ENCODE data around the gene MACROH2A1. TPM values are rescaled to one million over a fixed set of nuclear protein-coding genes. Genes with fewer than 3 reads are reported as not detected.

MACROH2A1 gene
- total RNA-seq (2014; rRNA removed; shearing (Covaris generic)): 202 and 322 TPM in 2 replicates

- peaks cover 54% of the 10 kb centered on the region for H3K27me3 ChIP-seq (ENCODE audit: control insufficient read depth, insufficient read depth, low read length)
- H3K4me3 ChIP-seq (ENCODE audit: insufficient read depth, low read depth, low read length): peak within 1 kb of the TSS; percentile 66
- DNase-seq: peak; percentile 89
- no peaks in the 10 kb centered on the region for H3K36me3 ChIP-seq (replicated peaks; ENCODE audit: control insufficient read depth, insufficient read depth, low read length)
Observed at GRCh38 chr5:135398855-135399793, at the start of gene MACROH2A1. Gene MACROH2A1, minus strand, starts transcription at chr5:135399231. Its CDS starts 10,138 bp downstream, at chr5:135389093.

GRCh38 chr5:135448071-135448739, 49.2 kb upstream of the MACROH2A1 start:
- DNase-seq: peak; percentile 67
- H3K36me3 ChIP-seq (replicated peaks; ENCODE audit: control insufficient read depth, insufficient read depth, low read length): no peaks in the 10 kb centered on the region
- H3K27me3 ChIP-seq (ENCODE audit: control insufficient read depth, insufficient read depth, low read length): peaks cover 2% of the 10 kb centered on the region; the same call in 1 of the 2 replicates
- H3K4me3 ChIP-seq (ENCODE audit: insufficient read depth, low read depth, low read length): no peak overlapping the region

GRCh38 chr5:135447298-135447929, 48.4 kb upstream of the MACROH2A1 start, which contains the start of gene DCANP1:
Gene DCANP1, minus strand, starts transcription at chr5:135447348. Its CDS starts 240 bp downstream, at chr5:135447108.
- no peak within 1 kb of the TSS for H3K4me3 ChIP-seq (ENCODE audit: insufficient read depth, low read depth, low read length)

DNA sequence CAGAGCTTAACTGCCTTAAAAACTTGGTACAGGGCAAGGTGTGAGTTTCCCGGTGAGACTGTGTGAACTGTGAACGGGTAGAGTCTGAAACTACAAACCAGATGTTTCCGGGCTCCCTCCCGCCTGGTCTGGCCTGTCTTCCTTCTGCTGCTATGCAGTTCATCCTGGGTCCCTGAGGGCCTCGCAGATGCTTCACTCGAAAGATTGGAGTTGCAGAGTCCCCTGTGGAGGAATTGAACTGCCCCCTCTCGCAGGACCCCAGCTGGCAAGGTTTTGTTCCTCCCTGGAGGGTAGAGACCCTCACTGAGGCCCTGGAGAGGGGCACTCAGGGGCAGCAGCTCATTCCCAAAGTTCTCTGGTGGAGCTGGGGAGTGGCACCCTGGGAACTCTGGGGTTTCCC, 47.6 kb upstream of the MACROH2A1 start:
- DNase-seq: no peak
- Histone ChIP-seq H3K4me3 (ENCODE audit: insufficient read depth, low read depth, low read length) (no peak overlapping the region), H3K27me3 (ENCODE audit: control insufficient read depth, insufficient read depth, low read length) (peaks cover 2% of the 10 kb centered on the region; the same call in 1 of the 2 replicates), H3K36me3 (replicated peaks; ENCODE audit: control insufficient read depth, insufficient read depth, low read length) (no peaks in the 10 kb centered on the region)

More at GRCh38 chr5:135447298-135447929, 48.4 kb upstream of the MACROH2A1 start, which contains the start of gene DCANP1:
- no peak for DNase-seq
- Histone ChIP-seq H3K36me3 (replicated peaks; ENCODE audit: control insufficient read depth, insufficient read depth, low read length) (no peaks in the 10 kb centered on the region), H3K27me3 (ENCODE audit: control insufficient read depth, insufficient read depth, low read length) (peaks cover 2% of the 10 kb centered on the region; the same call in 1 of the 2 replicates)

- H3K27me3 ChIP-seq (ENCODE audit: control insufficient read depth, insufficient read depth, low read length): peaks cover 2% of the 10 kb centered on the region; the same call in 1 of the 2 replicates
- DNase-seq: no peak
- no peak overlapping the region for H3K4me3 ChIP-seq (ENCODE audit: insufficient read depth, low read depth, low read length)
- H3K36me3 ChIP-seq (replicated peaks; ENCODE audit: control insufficient read depth, insufficient read depth, low read length): no peaks in the 10 kb centered on the region
Observed at GRCh38 chr5:135446206-135446605, 47.2 kb upstream of the MACROH2A1 start.

- Histone ChIP-seq H3K27me3 (ENCODE audit: control insufficient read depth, insufficient read depth, low read length) (peaks cover 2% of the 10 kb centered on the region; the same call in 1 of the 2 replicates), H3K4me3 (ENCODE audit: insufficient read depth, low read depth, low read length) (no peak overlapping the region), H3K36me3 (replicated peaks; ENCODE audit: control insufficient read depth, insufficient read depth, low read length) (no peaks in the 10 kb centered on the region)
- no peak for DNase-seq
Observed at GRCh38 chr5:135445306-135445985, 46.4 kb upstream of the MACROH2A1 start.

DNA sequence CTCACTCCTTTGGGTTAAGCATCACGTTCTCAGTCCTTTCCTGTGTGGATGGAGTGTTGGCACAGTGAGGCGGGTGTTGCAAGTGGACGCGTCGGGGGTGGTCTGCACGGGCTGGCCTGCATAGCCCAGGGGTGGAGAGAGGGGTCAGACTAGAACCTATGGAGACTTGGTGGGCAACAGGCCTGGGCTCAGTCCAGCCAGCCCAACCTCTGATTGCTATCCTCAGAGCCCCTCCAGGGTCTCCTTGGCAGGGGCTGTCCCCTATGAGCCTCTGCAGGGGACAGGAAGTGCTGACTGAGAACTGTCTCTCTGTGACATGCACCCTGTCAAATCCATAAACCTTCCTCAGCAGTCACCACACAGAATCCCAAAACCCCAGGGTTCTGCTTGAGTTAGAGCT, 45.9 kb upstream of the MACROH2A1 start:
- no peak for DNase-seq
- no peak overlapping the region for H3K4me3 ChIP-seq (ENCODE audit: insufficient read depth, low read depth, low read length)
- no peaks in the 10 kb centered on the region for H3K36me3 ChIP-seq (replicated peaks; ENCODE audit: control insufficient read depth, insufficient read depth, low read length)
- H3K27me3 ChIP-seq (ENCODE audit: control insufficient read depth, insufficient read depth, low read length): no peaks in the 10 kb centered on the region; the same call in 1 of the 2 replicates

- Histone ChIP-seq H3K4me3 (ENCODE audit: insufficient read depth, low read depth, low read length) (no peak overlapping the region), H3K27me3 (ENCODE audit: control insufficient read depth, insufficient read depth, low read length) (no peaks in the 10 kb centered on the region), H3K36me3 (replicated peaks; ENCODE audit: control insufficient read depth, insufficient read depth, low read length) (no peaks in the 10 kb centered on the region)
- no peak for DNase-seq
Observed at GRCh38 chr5:135444360-135444759, 45.3 kb upstream of the MACROH2A1 start.

DNA sequence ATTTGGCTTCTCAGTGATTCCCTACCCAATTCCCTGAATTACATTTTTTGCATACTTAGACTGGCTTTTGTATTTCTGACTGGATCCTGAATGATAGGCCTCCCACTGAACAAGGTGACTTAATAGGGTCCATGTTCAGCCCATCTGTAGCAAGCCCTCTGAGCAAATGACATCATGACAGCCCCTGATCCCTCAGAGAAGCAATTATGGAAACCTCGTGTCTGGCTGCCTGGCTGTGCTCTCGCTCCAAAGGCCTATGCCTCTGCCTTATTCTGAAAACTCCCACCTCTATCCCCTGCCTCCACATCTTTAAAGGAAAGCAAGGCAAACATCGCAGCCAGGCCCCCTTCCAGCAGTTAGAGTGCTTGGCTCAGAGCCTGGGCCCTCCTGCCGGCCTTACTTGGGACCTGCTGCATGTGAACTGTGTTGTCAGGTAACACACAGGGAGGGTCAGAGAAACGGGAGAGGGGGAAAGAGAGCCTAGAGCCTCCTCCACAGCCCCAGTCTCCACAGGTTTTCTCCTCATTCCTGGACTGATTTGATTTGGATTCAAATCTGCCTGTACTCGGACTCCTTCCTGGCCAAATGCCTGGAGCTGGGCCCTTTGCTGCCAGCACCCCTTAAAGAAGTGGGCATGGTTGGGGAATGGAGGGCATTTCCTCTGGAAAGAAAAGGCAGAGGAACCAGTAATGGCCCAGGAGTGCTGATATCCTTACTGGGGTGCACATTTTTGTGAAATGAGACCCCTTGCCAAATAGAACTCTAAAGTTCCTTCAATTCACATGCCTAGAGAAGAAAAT, 44.3 kb upstream of the MACROH2A1 start:
- no peaks in the 10 kb centered on the region for H3K27me3 ChIP-seq (ENCODE audit: control insufficient read depth, insufficient read depth, low read length)
- no peaks in the 10 kb centered on the region for H3K36me3 ChIP-seq (replicated peaks; ENCODE audit: control insufficient read depth, insufficient read depth, low read length)
- H3K4me3 ChIP-seq (ENCODE audit: insufficient read depth, low read depth, low read length): no peak overlapping the region
- DNase-seq: no peak

DNA sequence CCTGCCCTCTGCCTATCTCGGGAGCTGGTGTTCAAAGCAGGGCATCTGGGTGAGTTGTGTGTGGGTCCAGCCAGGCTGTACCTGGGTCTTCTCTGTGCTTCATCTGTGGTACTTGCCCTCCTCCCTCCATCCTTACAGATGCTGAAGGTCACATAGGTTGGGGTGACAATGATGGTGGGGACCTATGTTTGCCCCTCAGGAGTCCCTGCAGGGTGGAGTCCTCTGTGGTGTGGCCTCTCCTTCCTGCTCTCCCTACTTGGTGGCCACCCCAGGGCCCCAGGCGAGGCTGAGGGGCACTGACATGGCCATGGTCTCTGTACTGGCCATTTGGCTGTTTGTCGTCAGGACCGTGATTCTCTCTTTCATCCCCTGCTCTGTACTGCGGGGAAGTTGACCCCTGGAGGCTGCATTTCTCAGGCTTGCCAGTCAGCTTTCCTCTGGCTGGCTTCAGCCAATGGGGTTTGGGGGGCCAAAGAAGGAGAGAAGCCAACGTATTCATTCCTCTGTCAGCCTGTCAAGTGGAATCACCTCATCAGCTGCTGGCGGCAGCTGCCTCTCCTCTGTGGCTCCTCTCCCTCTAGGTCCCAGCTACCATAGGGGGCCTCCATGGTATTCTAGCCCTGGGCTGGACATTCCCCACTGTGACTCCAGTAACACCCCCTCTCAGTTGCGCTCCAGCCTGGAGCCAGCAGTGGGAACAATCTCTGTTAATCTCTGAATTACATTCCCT, 43.6 kb upstream of the MACROH2A1 start:
- Histone ChIP-seq H3K27me3 (ENCODE audit: control insufficient read depth, insufficient read depth, low read length) (no peaks in the 10 kb centered on the region), H3K4me3 (ENCODE audit: insufficient read depth, low read depth, low read length) (no peak overlapping the region), H3K36me3 (replicated peaks; ENCODE audit: control insufficient read depth, insufficient read depth, low read length) (no peaks in the 10 kb centered on the region)
- DNase-seq: peak; percentile 2

GRCh38 chr5:135441919-135442318, 42.9 kb upstream of the MACROH2A1 start:
- no peaks in the 10 kb centered on the region for H3K27me3 ChIP-seq (ENCODE audit: control insufficient read depth, insufficient read depth, low read length)
- no peaks in the 10 kb centered on the region for H3K36me3 ChIP-seq (replicated peaks; ENCODE audit: control insufficient read depth, insufficient read depth, low read length)
- no peak overlapping the region for H3K4me3 ChIP-seq (ENCODE audit: insufficient read depth, low read depth, low read length)
- peak; percentile 2 for DNase-seq

GRCh38 chr5:135441350-135441831, 42.4 kb upstream of the MACROH2A1 start:
- peak; percentile 4 for DNase-seq
- Histone ChIP-seq H3K27me3 (ENCODE audit: control insufficient read depth, insufficient read depth, low read length) (no peaks in the 10 kb centered on the region), H3K4me3 (ENCODE audit: insufficient read depth, low read depth, low read length) (no peak overlapping the region), H3K36me3 (replicated peaks; ENCODE audit: control insufficient read depth, insufficient read depth, low read length) (no peaks in the 10 kb centered on the region)

- Histone ChIP-seq H3K4me3 (ENCODE audit: insufficient read depth, low read depth, low read length) (no peak overlapping the region), H3K27me3 (ENCODE audit: control insufficient read depth, insufficient read depth, low read length) (no peaks in the 10 kb centered on the region), H3K36me3 (replicated peaks; ENCODE audit: control insufficient read depth, insufficient read depth, low read length) (no peaks in the 10 kb centered on the region)
- peak; percentile 5 for DNase-seq
Observed at GRCh38 chr5:135440916-135441315, 41.9 kb upstream of the MACROH2A1 start.
